ENCODE measurements around the gene DLGAP4.
"Not testable (repeated sequence)": the region's sequence is repeated elsewhere in the genome, so short reads cannot be mapped to it uniquely, and the experiment has no call there.

DLGAP4 gene

GRCh38 chr20:36564726-36565121 lies 258.6 kb downstream of the DLGAP4 start:
- not testable (repeated sequence) for DNase-seq (ENCODE audit: low read depth)

GRCh38 chr20:36565520-36565919 lies 259.4 kb downstream of the DLGAP4 start:
- DNase-seq (ENCODE audit: low read depth), result no peak

- DNase-seq (ENCODE audit: low read depth), result no peak
Measured at GRCh38 chr20:36569847-36570429, 263.8 kb downstream of the DLGAP4 start.

- no peak for DNase-seq (ENCODE audit: low read depth)
Measured at GRCh38 chr20:36571564-36572504, 265.7 kb downstream of the DLGAP4 start.

GRCh38 chr20:36572701-36573102 lies 266.6 kb downstream of the DLGAP4 start:
- DNase-seq (ENCODE audit: low read depth), result peak; percentile 52

GRCh38 chr20:36573103-36573797 lies 267.1 kb downstream of the DLGAP4 start, which contains the start of gene TGIF2:
Gene TGIF2 (plus strand): TSS chr20:36573597. CDS start chr20:36578775, 5,178 bp downstream.
- DNase-seq (ENCODE audit: low read depth), result peak; percentile 90

GRCh38 chr20:36573798-36574365 lies 267.7 kb downstream of the DLGAP4 start:
- peak; percentile 23 for DNase-seq (ENCODE audit: low read depth)

- peak; percentile 38 for DNase-seq (ENCODE audit: low read depth)
Measured at GRCh38 chr20:36574366-36575135, 268.4 kb downstream of the DLGAP4 start.

GRCh38 chr20:36576081-36576445 lies 269.9 kb downstream of the DLGAP4 start:
- DNase-seq (ENCODE audit: low read depth), result no peak
